HG03469 (cell line): ENCODE results near the gene NCF2.
A peak's percentile ranks its signal among the peaks of the same experiment; 100 is the strongest.

Experiments used
- ATAC-seq: cut with Tn5 transposase; IDR thresholded peaks from one replicate; pipeline ENCODE4 v1.9.1; 2021; ENCODE audit warnings: mild to moderate bottlenecking, moderate library complexity, moderate number of reproducible peaks; ENCODE audit not compliant: unreplicated experiment

NCF2 gene

DNA sequence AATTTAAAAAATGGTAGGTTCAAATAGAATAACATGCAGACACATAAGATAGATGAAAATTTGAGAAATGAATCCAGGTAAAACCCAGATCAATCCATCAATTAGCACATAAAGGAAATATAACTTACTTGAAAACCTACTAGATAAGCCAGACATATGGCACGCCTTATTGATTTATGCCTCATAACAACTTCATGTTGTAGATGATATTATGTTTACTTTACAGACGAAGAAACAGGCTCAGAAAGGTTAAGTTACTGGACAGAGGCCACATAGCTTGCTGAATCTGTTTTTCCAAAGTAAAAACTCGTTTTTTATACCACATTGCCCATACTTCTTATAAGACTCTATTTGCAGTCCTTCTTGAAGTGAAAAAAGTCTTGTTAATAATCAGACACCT lies 22.1 kb upstream of the NCF2 start:
- ATAC-seq, result no peak

DNA sequence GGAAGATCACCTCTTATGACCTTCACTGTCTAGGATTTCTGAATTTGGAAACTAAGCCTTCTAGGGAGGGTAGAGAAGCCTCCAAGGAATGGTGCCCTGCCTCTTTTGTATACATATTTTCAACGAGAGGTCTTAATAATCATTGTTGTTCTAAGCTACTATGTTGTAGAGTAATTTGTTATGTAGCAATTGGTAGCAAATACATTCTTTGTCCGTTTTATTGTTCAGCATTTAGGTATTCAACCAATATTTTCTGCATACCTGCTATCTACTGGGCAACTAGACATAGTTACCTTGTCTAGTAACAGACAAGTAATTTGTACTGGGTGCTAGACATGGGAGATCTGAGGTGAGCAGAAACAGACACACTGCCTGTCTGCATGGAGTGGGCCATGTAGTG lies 20.8 kb upstream of the NCF2 start:
- no peak for ATAC-seq

DNA sequence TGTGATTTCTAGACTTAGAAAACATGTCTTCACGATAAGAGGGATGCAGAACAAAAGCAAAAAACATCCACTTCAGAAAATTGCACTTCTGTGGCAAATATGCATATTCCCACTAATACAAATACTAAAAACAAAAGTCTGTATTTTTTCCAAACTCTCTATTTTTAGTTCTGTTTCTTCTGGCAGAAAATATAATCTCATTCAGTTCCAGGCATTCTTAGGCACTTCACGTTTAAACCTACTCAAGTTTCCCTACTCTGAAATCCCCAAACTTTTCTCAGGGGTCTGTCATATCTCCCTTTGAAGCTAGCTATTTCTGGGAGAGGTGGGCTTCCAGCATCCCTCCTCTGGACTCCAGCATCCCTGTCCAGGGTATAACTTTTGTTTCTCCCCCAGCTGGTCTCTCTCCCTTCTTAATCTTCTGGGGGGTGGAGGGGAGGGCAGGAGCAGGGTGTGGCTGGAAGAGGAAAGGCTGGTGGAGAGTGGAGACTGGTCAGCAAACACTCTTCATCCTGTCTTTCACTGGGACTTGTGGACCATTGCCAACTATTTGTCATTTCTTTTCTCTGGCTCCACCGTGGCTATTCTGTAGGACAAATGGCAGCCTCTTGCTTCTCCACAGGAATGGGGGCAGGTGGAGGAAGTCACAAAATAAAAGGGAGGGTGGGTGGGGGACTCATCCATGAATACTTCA lies 19.6 kb upstream of the NCF2 start:
- no peak for ATAC-seq

DNA sequence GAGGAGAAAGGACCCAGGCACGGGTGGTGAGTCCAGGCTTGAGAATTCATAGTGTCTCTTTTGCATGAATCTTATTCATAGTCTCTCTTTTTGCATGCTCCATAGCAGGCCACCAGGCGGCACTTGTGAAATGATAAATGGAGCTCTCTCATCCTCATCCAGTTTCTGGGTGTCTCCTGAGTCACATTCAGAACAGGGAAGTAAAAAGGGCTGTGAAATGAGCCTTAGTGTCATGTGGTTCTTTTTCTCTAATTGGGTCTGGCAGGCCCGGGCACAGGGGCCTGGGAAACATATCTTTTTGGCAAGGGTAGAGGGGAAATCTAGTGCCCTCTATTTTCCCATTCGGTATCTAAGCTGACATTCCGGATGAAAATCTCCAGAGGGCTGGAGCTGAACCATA lies 19.1 kb upstream of the NCF2 start:
- no peak for ATAC-seq

DNA sequence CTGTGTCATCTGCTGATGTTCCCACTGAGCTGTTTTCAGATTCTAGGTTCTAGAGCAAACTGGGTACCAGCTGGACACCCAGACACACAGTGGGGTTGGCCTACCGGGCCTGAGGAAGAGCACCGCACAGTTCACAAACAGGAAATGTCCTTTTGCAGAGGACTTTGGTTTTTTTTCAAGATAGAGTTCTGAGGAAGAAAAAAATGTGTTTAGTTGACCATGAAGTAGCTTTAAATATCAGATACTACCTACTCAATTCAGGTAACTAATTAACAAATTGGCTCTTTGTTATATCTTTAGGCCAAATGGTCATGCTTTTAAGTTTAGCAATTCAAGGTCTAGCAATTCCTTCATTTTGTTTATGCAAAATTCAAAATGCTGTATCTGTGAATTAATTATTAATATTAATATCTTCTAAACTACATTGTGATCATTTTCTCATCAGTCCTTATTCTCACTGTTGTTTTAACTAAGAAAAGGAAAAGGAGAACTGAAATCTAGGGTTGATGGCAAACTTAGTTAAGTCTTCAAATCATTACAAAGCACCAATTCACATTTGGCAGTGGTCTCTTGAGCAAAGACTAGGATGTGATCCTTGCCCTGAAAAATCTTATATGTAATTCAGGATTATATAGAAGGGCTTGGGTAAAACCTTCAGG lies 17.2 kb upstream of the NCF2 start:
- no peak for ATAC-seq

DNA sequence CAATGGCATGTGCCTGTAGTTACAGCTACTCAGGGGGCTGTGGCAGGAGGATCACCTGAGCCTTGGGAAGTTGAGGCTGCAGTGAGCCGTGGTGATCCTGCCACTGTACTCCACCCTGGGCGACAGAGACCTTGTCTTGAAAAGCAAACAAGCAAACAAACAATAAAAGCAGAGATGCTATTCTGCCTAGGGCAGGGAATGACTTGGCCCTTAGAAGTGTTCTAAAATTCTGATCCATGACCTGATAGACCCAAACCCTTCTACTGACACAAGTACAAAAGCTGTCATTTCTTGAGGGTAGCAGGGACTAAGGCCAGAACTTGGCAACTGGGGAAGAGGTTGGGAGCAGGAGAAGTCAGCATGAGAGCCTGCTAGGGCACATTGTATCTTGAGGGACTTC lies 15.6 kb upstream of the NCF2 start:
- ATAC-seq, result no peak

DNA sequence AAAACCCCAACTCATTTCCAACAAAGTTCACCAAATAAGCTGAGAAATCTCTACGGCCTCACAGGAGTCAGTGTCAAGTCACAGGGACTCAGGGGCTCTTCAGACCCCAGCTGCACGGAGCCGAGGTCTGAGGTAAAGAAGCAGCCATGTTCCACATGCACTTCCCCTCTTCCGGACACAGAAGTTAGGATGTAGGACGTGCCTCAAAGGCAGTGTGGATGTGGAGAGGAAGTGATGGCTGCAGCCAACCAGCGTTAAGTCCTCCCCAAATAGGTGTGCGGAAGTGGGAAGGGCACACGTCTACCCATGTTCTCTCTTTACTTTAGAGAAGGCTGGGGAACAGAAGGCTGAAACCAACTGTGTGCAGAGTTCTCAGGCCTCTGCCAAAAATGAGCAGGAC lies 14.6 kb upstream of the NCF2 start:
- no peak for ATAC-seq

DNA sequence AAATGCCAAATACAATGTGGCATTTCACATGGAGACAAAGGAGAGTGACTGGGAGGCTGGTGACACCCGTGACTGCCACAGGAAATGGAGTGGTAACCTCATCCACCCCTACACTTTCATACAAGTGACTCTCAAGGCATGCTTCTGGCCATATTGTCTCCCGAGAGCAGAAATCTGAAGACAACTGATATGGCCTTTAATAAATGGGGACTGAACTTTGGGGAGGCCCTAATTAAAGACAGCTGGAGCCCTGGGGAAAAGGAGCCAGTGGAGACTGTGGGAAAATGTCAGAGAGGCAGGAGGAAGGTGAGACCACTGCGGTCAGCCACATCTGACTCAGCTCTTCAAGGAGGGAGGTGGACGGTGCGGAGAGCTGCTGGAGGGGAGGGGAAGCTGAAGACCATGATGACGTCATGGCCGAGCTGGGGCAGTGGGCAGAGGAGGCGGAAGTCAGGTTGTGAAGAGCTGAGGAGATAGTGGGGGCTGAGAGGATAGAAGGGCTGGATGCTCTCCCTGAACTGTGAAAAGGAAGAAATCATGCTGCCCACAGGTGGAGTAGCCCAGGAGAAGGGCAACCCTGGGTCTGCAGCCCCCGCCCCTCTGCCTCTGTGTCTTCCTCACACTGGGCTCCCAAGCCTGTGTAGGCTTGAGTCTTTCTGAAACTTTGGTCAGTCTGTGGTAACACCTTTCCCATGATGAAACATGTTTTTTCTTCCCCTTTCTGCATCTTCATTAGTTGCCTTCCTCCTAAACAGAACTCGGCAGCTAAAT lies 14.0 kb upstream of the NCF2 start:
- ATAC-seq, result no peak

DNA sequence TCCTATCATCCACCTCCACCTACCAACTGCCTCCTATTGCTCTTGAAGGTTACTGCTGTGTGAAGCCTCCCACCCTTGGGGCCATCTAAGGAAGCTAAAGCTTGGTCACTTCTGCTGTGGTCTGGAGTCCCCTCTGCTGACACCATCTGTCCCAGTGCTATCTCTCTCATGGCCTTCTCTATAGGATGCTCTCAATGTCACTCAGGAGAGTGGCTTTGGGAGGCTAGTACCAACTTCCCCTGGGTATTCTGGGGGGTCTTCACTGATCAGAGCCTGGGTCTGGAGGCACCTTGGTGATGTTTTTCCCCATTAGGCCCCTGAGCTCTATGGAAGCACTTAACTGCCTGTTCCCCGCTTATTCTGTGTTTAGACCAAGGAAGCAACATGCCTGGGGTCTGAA lies 12.3 kb upstream of the NCF2 start:
- no peak for ATAC-seq

DNA sequence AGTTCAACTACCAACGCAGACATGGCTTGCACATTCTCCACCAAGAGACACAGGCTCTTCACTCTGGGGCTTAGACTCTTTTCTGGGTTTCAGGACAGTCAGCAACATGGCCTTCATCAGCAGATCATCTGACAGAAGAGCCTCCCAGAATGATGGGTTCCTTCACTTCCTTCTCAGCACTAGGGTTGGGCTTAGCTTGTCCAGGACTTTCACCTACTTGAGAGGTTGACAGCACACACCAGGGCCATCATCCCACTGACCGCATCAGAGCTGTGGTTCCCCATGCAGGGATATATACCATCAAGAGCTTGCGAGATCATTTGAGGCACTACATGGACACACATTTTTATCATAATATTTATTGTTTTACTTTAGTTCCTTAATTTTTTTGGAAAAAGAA lies 10.4 kb upstream of the NCF2 start:
- ATAC-seq, result no peak

DNA sequence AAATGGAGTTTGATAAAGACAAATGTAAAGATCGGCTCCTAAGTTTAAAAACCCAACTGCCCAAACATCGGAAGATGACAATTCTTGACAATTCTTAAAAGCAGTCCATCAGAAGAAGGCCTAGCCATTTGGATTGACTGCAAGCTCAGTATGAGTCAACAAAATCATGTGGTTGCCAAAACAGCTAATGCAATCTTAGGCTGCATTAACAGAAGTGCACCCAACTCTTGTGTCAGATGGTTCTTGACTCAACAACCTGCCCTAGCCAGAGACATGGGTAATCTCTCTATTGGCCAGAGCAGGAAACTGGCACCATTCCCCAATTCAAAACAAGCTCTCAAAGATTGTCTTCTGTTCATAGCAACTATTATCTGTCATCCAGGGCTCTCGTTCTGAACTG lies 9.9 kb upstream of the NCF2 start:
- ATAC-seq, result no peak

DNA sequence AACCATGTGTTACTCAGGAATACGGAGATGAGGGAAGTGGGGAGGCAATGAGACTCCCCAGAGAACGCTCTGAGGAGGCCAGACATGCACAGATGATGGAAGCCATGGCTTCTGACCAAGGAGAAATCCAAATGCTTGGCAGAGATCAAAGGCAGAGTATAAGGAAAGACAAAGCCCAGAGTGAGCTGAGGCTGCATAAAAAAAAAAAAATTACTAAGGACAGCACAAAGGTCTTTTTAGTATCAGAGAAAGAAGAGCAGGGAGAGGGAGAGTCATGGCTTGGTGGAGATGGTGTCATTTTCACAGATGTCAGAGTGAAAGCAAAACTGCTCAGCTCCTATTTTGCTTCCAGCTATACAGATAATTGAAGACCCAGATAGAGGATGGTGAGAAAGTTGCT lies 8.1 kb upstream of the NCF2 start:
- no peak for ATAC-seq

DNA sequence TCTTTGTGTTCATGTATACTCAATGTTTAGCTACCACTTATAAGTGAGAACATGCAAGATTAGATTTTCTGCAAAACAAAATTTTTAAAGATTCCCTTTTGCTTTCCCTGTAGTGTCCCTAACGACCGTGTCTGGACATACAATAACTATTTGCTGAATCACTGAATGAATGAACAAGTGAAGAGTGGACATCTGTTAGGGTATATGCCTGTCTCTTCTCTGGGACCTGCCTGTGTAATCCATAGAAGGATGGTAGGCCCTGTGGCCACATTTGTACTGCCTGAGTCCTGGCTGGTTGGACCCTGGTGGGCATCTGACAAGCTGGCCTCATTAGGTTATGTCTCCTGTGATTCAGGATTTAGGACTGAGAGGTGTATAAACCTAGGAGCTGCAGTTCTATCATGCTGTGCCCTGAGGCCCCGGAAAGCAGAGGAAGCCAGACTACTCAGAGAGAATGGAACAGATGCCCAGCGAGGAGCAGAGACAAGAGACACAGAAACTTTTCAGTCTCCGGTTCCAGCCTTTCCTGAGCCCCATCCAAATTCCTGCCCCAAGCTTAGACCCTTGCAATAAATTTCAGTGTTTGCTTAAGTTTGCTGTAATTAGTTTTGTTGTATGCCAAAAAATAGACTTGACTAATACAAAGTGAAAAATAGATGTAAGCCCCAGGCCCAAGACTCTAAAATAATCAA lies 7.5 kb upstream of the NCF2 start:
- no peak for ATAC-seq

DNA sequence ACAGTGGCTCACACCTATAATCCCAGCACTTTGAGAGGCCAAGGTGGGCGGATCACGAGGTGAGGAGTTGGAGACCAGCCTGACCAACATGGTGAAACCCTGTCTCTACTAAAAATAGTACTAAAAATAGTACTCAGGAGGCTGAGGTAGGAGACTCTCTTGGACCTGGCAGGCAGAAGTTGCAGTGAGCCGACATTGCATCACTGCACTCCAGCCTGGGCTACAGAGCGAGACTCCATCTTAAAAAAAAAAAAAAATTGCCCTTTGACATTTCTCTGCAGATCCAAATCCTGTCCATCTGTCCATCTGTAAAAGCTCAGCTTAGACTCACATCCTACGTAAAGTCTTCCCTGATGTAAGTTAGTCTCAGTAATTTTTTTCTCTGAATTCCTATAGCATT lies 6.2 kb upstream of the NCF2 start:
- ATAC-seq, result no peak

DNA sequence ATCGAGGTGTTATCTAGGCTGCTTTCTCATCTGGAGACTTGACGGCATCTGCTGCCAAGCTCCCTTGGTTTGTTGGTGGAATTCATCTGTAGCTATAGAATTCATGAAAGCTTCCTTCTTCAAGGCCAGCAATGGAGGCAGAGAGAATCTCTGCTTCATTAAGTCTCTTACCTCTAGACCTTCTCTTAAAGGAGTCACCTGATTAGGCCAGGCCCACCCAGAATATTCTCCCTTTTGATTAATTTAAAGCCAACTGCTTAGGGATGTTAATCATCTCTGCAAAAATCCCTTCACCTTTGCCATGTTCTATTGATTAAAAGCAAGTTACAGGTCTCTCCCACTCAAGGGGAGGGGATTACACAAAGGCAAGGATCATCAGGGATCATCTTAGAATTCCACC lies 5.3 kb upstream of the NCF2 start:
- ATAC-seq, result no peak

DNA sequence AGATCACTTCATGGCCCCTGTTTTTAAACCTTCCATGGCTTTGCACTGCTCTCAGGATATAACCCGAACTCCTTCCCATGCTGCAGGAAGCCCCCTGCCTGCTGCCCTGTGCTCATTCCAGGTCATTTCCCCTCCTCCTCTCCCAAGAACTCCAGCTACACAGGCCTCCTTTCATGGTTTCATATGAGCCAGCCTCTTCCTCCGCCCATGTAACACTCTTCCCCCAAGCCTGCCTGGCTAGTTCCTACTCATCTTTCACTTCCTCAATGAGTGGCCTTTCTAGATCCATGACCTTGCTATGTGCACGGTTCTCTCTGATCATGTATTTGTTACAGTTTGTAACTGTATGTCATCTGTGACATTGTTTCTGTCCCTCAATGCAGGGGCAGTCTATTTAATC lies 3.1 kb upstream of the NCF2 start:
- peak; percentile 44 for ATAC-seq

DNA sequence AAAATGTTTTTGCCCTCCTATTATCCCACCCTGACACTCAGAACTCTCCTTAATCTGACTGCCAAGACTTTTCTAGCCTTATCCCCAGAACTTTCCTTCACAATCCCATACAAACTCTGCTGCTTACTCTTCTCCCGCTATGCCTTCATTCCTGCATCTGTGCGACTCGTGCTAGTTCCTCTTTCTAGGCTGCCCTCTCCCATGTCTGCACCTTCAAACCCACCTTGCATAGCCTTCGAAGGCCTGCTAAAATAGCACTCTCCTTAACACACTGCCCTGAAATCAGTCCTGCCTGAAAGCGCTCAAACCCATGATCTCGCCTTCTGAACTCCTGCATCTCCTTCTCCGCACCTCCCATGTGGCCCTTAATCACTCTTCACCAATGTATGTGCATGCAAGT lies 2.5 kb upstream of the NCF2 start:
- ATAC-seq, result no peak

DNA sequence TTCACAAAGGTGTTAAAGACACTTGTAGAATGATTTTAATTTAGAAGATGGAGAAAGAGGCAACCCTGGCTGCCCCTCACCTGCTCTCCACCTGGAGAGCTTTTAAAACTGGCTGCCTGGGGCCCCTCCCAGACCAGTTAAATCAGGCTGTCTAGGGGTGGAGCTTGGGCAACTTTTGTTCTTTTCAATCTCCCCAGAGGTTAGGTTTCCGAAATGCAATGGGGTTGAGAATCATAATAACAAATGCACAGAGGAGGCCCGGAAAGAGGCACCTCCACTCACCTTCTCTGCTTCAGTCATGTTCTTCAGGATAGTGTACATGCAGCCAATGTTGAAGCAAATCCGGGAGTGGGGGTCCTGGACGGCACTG lies 400 bp downstream of the NCF2 start:
- ATAC-seq, result no peak

DNA sequence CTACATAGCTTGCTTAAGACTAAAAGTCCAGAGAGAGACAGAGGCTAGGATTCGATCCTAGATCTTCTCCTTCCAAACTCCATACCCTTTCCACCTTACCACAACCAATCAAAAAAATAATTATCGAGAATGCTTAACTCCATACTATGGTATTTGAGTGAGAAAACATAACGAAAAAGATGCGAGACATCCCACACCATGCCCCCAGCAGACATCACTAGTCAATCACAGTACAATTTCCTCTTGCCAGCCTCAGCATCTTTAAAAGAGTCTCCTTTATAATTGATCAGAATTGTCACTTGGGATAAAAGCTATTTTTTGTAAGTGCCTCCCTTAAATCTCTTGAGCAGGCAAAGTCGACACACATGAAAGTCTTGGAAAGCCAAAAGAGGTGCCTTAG lies 875 bp downstream of the NCF2 start:
- no peak for ATAC-seq

DNA sequence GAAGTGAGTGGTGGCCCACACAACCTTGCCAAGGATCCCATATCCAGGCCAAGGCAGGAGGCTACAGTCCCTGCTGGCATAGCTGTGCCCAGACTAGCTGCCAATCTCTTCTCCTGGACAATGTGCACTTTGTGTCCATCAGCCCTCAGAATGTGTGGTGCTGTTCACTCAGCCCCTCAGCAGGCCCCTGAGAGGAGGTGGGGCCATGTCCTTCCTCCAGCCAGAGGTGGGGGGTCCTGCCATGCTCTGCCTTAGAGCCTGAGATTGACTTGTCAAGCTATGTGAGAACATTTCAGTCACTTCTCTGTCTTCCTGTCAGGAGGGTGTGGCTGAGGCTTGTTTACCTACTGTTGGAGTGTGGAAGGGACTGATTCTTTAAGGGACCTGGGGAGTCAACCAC lies 1.4 kb downstream of the NCF2 start:
- no peak for ATAC-seq

DNA sequence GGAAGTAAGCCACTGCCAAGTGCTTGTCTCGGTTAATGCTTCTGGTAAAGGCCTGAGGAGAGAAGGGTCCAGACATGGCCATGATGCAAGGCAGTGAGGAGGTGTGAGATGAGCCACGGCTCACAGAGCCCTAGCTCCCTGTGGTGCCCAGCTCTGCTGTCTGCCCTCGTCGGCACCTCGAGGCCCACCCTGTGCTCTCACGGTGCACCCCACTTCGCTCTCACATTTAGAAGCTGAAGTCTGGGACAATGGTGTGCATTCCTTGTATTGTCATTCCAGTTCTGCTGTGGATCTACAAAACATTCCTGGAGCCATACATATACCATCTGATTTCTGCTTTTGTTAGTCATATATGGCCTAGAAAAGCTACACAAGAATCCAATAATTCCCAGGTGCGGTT lies 3.3 kb downstream of the NCF2 start:
- no peak for ATAC-seq

DNA sequence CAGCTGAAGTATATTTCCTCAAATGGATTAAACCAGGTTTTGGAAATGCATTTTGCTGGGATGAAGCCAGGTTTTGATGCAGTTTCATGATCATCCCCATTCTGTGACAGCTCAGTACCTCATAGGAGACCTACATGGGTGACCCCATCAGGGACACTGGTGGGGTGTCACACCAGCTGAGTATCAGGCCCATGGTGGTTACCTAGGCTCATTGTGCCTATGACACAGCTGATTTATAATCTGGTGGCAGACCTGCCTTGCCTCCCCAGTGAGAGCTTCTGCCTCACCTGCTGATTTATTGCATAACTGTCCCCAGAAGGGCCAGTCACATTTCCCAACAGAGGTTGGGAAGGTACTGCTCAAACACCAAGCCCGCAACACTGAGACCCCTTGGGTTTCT lies 3.8 kb downstream of the NCF2 start:
- no peak for ATAC-seq
